ENCODE results near the gene ZNF428.
"Not testable (repeated sequence)": the region's sequence is repeated elsewhere in the genome, so short reads cannot be mapped to it uniquely, and the experiment has no call there.

Gene ZNF428

DNA sequence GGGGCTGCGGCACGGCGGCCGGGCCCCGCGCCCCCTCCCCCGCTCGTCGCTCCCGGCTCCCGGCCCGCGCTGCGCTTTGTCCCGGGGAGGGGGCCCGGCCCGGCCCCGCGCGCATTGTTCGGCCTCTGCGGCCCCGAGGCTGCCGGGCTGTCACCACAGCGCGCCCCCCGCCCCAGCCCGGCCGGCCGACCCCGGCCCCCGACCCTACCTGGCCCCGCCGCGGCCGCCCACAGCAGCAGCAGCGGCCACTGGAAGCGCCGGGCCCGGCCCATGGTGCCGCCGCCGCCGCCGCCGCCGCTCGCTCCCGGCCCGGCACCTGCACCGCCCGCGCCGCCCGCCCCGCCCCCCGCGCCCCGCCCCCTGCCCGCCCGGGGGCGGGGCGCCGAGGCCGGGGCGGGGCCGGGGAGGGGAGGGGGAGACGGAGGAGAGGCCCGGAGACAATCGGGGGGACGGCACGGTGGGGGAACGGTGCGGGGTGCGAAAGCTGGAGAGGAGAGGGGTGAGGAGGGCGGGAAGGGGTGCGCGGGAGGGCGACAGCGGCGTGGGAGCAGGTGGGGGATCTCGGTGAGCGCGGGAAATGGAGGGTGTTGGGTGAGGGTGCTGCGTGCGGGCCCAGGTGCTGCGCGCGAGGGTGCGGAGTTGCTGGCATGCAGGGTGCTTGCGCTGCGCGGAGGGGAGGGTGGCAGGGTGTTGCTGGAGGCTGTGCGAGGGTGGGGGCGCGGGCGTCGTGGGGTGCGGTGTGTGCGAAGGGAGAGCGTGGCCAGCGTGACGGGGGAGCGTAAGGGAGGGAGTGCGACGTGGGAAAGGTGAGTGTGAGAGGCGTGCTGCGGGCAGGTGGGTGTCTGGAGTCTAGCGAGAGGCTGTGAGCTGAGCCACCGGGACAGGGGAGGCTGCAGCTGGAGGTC lies 20.3 kb upstream of the ZNF428 start, which contains the start of gene CADM4:
Gene CADM4 (minus strand): TSS at position 332 of the 905 bp plus-strand sequence. CDS start 60 bp downstream, at position 272.
- DNase-seq: peak; percentile 78

DNA sequence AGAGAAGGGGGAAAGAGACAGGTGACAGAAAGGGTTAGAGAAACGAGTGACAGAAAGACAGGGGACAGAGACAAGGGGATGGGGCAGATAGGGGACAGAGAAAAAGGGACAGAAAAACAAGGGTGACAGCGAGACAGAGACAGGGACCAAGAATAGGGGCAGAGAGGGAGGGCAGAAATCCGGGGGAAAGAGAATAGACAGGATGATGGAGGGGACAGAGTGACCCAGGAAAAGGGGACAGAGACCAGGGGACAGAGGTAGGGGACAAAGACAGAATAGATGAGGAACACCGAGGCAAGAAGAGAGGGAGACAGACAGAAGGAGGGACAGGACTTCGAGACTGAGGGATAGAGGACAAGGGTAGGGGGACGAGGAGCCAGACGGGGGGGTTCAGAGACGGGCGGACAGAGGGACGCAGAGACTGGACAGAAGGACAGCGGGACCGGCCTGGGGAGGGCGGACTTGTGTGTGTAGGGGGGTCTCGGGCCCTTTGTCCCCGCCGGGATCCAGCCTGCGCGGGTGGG lies 19.6 kb upstream of the ZNF428 start:
- no peak for DNase-seq

- DNase-seq: no peak
These were observed 19.0 kb upstream of the ZNF428 start for GRCh38 chr19:43638214-43638994.

DNA sequence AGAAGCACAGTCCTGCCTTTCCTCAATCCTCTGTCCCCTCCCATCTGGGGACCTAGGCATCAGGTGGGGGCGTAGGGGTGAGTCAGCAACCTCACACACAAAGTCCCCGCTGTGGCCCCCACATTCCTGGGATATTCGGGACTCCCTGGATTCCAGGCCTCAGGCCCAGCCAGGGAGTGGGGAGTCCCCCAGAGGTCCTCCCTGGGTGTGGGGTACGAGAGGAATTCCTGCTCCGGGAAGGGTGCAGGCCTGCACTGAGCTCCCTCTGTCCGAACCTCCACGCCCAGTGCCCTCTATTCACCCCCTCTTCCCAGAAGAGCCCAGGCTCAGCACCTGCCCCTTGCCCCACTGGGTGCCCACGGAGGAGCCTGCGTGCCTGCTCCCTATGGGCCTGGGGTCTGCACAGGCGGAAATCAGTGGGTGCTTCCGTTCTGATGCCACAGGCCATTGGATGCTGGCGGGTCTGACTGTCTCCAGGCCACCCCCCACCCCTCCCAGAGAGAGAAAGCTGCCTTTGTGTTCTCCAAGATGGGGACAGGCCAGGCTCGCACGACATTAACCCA lies 16.8 kb upstream of the ZNF428 start:
- DNase-seq: no peak

DNA sequence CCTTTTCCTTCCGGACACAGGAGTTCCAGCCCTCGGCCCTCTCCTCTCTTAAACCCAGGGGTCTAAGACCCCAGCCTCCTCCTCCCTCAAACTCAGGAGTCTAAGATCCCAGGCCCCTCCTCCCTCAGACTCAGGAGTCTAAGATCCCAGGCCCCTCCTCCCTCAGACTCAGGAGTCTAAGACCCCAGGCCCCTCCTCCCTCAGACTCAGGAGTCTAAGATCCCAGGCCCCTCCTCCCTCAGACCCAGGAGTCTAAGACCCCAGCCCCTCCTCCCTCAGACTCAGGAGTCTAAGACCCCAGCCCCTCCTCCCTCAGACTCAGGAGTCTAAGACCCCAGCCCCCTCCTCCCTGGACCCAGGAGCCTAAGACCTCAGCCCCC lies 16.1 kb upstream of the ZNF428 start:
- not testable (repeated sequence) for DNase-seq

GRCh38 chr19:43634872-43635560 lies 15.6 kb upstream of the ZNF428 start:
- peak; percentile 20 for DNase-seq

GRCh38 chr19:43634506-43634871 lies 15.1 kb upstream of the ZNF428 start:
- no peak for DNase-seq

DNA sequence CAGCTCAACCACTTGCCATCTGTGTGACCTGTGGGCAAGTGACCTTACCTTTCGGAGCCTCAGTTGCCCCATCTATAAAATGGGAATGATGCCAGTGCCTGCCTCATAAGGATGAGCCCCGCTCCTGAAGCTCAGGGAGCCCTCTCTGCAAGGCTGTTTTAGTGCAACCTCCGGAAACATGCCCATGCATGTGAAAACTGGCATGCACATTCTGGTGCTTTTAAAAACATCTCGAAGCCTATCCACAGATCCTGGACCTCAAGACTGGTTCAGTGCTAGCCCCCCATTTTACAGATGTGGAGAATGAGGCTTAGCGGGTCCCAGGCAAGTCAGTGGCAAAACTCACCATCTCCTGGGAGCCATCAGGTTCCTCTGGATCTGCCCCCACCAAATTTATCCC lies 14.6 kb upstream of the ZNF428 start:
- DNase-seq: no peak

DNA sequence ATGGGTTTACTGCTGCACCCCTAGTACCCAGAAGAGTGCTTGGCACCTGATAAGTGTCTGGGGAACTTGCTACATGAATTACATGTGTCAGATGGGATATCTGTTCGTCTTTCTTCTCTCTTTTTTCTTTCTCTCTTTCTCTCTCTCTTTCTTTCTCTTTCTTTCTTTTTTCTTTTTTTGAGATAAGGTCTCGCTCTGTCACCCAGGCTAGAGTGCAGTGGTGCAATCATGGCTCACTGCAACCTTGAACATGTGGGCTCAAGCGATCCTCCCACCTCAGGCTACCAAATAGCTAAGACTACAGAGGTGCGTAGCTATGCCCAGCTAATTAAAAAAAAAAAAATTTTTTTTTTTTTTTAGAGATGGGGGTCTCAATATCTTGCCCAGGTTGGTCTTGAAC lies 14.1 kb upstream of the ZNF428 start:
- no peak for DNase-seq

DNA sequence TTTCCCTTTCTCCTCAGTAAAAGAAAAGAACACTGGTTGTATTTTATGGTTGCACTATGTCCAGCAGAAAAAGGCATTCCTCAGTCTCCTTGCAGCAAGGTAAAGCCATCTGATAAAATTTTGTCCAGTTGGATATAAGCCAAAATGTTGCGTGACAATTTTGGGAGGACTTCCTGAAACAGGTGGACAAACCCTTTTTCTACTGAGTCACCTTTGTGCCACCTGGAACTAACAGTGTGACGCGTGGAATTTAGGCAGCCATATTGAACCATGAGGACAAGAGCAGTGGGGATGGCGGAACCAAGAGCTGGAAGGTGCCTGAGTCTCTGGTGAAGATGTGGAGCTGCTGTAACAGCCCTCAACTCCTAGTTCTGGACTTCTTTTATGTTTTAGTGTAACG lies 12.1 kb upstream of the ZNF428 start:
- no peak for DNase-seq

DNA sequence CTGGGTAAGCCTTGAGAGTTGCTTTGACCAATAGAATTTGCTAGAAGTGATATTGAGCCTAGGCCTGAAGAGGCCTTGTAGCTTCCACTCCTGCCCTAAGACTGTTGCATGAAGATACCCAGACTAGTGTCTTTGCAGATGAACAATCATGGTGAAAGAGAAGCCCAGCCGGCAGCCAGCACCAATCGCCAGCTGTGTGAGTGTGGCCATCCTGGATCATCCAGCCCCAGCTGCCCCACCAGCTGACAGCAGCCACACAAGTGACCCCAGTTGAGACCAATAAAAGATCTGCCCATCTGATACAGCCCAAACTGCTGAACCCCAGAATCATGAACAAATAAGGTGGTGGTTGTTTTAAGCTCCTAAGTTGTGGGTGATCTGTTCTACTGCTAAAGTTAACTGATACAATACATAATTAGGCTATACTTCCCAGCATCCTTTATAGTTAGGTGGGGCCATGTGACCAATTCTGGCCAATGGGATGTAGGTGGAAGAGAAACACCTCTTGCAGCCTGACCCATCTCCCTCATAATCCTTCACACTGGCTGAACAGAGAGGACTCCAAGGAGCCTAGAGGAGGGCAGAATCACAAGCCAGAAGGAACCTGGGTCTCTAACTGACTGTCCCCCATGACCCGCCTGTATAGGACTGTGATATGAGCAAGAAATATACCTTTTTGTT lies 9.4 kb upstream of the ZNF428 start:
- no peak for DNase-seq

- no peak for DNase-seq
These were observed 7.4 kb upstream of the ZNF428 start for GRCh38 chr19:43626838-43627237.

DNA sequence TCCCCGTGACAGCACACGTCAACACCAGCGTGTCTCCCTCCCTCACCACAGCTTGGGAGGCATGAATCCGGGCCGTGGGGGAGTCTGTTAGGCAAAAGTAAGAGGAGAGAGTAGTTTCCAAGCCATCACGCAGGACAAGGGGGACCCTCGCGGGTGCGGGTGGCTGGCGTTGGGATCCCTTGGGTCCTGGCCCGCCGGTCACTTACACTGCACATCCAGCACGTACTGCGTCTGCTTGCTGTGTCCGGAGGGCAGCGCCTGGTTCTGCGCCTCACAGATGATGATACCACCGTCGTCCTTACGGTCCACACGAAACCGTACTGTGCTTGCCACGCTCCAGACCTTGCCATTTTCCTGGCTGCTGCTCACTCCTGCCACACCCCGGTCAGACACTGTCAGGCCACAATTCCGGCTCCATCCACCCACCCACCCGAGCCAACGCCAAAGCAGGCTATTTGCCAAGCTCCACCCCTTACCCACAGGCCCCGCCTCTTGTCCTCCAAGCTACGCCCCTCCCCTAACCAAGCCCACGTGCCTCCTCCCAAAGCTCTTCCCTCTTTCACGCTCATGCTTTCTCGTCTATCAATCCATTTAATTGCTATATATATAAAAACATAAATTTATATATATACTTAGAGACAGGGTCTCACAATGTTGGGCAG lies 6.6 kb upstream of the ZNF428 start:
- no peak for DNase-seq

DNA sequence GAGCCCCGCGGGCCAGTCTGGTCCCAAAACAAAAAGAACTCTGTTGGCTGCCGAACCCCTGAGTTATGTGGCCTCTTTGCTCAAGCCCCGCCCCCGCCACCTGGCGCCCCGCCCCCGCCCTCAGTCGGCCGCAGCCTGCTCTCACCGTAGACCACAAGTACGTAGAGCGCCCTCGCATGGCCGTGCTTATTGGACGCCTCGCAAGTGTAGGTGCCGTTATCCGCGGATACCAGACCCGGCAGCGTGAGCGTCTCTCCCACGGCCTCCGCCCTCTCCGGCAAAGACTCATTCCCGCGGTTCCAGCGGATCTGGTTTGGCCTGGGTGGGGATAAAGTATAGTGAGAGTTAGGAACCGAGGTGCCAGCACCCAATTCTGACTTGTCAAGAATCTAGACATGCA lies 5.5 kb upstream of the ZNF428 start:
- DNase-seq: no peak

GRCh38 chr19:43623889-43624670 lies 4.7 kb upstream of the ZNF428 start:
- no peak for DNase-seq

DNA sequence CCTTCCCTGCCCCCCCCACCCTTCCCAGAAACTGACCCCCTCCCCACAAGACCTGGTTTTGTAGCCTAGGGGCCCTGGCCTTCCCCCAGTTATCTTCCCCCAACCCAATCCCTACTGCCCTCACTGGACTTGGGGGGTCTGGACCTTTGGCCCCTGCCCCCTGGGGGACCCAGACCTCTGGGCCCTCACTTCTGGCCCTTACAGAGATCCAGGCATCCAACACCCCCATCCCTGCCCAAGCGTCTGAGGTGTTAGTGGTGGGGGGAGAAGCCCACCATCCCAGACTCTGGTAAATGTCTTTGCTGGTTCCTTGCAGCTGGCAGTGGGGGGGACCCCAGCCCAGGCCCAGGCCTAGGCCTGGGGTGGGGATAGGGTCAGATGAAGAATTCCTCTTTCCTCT lies 3.5 kb upstream of the ZNF428 start:
- DNase-seq: no peak

DNA sequence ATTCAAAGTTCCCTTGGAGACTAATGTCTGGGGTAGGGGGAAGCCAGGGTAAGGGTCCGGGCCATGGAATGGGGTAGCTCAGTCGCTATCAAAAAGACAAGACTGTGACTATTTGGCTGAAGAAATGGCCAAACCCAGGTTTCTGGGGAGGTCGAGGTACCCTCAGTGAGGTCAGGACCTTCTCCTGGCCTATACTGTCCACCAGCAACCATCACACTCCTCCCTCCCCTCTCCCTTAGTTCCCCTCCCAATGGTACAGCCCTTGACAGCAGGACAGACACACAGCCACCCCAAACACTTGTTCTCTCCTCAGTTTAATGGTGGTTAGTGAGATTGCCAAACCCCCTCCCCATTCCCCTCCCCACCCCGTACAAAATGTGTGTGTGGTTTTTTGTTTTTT lies 2.6 kb upstream of the ZNF428 start:
- no peak for DNase-seq

GRCh38 chr19:43620061-43621001 lies 902 bp upstream of the ZNF428 start:
- DNase-seq: no peak

- DNase-seq: peak; percentile 87
These were observed 538 bp downstream of the ZNF428 start for GRCh38 chr19:43618921-43619261.

DNA sequence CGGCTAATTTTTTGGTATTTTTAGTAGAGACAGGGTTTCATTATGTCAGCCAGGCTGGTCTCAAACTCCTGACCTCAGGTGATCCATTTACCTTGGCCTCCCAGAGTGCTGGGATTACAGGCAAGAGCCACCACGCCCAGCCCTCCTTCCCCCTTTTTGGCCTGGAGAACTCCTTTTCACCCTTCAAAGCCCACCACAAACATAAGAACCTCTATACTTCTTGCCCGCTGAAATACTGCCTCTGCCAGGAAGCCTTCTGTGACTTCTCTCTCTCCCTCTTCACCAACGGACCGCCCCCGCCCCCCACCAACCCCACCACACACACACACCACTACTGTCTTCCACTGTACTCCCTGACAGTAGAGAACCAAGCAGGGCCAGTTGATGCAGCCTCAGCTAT lies 2.5 kb downstream of the ZNF428 start:
- no peak for DNase-seq
